ENCODE results near the gene SLC25A21. TPM values are rescaled to one million over a fixed set of nuclear protein-coding genes. Genes with fewer than 3 reads are reported as not detected.

The SLC25A21 gene
- total RNA-seq, 5 donors from 2014 or later (not counting 1 experiment from before 2014, with no cell fraction given) = not detected

GRCh38 chr14:36860831-36861230 is 311.6 kb downstream of the SLC25A21 start:
- Histone ChIP-seq H3K27ac (ENCODE audit: low read length) (no peak overlapping the region), H3K27me3 (replicated peaks in 1 of 2; ENCODE audit: control insufficient read depth in 2 of 2, extremely low read depth in 1 of 2, insufficient read depth in 2 of 2, low read length in 1 of 2) (no peaks in the 10 kb centered on the region), H3K4me1 (ENCODE audit: control insufficient read depth in 1 of 2, extremely low read depth in 1 of 2, insufficient read depth in 2 of 2, low read length in 2 of 2) (no peaks in the 10 kb centered on the region), H3K36me3 (ENCODE audit: control insufficient read depth in 2 of 2, extremely low read depth in 1 of 2, insufficient read depth in 1 of 2, low read length in 1 of 2) (no peaks in the 10 kb centered on the region), H3K9me3 (no peaks in the 10 kb centered on the region), H3K4me3 (ENCODE audit: control insufficient read depth in 1 of 2, extremely low read depth in 1 of 2, low read length in 1 of 2) (no peak overlapping the region)
- POLR2A ChIA-PET = no interaction called here
- no peaks in the 10 kb centered on the region for H3K36me3 Mint-ChIP-seq
- H3K4me3 Mint-ChIP-seq = no peak overlapping the region
- CTCF ChIA-PET = no interaction called here
- peaks cover 0 to 6% of the 10 kb centered on the region in 2 donors for H3K27me3 Mint-ChIP-seq
- H3K27ac Mint-ChIP-seq = no peak overlapping the region
- ATAC-seq (replicated peaks in 1 of 4) (no peak), DNase-seq (no peak)
- no peaks in the 10 kb centered on the region for H3K4me1 Mint-ChIP-seq
- peaks cover 3 to 18% (median 7%) of the 10 kb centered on the region in 3 donors for H3K9me3 Mint-ChIP-seq

- Mint-ChIP-seq H3K4me3 (no peak overlapping the region), H3K4me1 (no peaks in the 10 kb centered on the region), H3K9me3 (peaks cover 3 to 19% (median 7%) of the 10 kb centered on the region in 3 donors), H3K36me3 (no peaks in the 10 kb centered on the region), H3K27ac (no peak overlapping the region), H3K27me3 (peaks cover 0 to 6% of the 10 kb centered on the region in 2 donors)
- H3K4me3 ChIP-seq (ENCODE audit: control insufficient read depth in 1 of 2, extremely low read depth in 1 of 2, low read length in 1 of 2) = no peak overlapping the region
- CTCF ChIA-PET = no interaction called here
- POLR2A ChIA-PET = no interaction called here
- no peaks in the 10 kb centered on the region for H3K36me3 ChIP-seq (ENCODE audit: control insufficient read depth in 2 of 2, extremely low read depth in 1 of 2, insufficient read depth in 1 of 2, low read length in 1 of 2)
- WGBS (ENCODE audit: insufficient coverage) = 86% methylated on average over 1 of the region's 3 CpGs
- ATAC-seq (replicated peaks in 1 of 4) (no peak), DNase-seq (no peak)
- no peaks in the 10 kb centered on the region for H3K4me1 ChIP-seq (ENCODE audit: control insufficient read depth in 1 of 2, extremely low read depth in 1 of 2, insufficient read depth in 2 of 2, low read length in 2 of 2)
- H3K27me3 ChIP-seq (replicated peaks in 1 of 2; ENCODE audit: control insufficient read depth in 2 of 2, extremely low read depth in 1 of 2, insufficient read depth in 2 of 2, low read length in 1 of 2) = no peaks in the 10 kb centered on the region
- H3K9me3 ChIP-seq = no peaks in the 10 kb centered on the region
- no peak overlapping the region for H3K27ac ChIP-seq (ENCODE audit: low read length)
Observed at GRCh38 chr14:36859119-36859518, 313.3 kb downstream of the SLC25A21 start.

GRCh38 chr14:36857842-36858445 is 314.5 kb downstream of the SLC25A21 start:
- H3K36me3 Mint-ChIP-seq = no peaks in the 10 kb centered on the region
- H3K27me3 Mint-ChIP-seq = peaks cover 0 to 6% of the 10 kb centered on the region in 2 donors
- WGBS (ENCODE audit: insufficient coverage) = no CpG with 5 or more reads among the region's 5 CpGs
- no peaks in the 10 kb centered on the region for H3K4me1 ChIP-seq (ENCODE audit: control insufficient read depth in 1 of 2, extremely low read depth in 1 of 2, insufficient read depth in 2 of 2, low read length in 2 of 2)
- H3K9me3 ChIP-seq = no peaks in the 10 kb centered on the region
- no peak for DNase-seq
- H3K4me3 ChIP-seq (ENCODE audit: control insufficient read depth in 1 of 2, extremely low read depth in 1 of 2, low read length in 1 of 2) = no peak overlapping the region
- no peaks in the 10 kb centered on the region for H3K27me3 ChIP-seq (replicated peaks in 1 of 2; ENCODE audit: control insufficient read depth in 2 of 2, extremely low read depth in 1 of 2, insufficient read depth in 2 of 2, low read length in 1 of 2)
- H3K4me1 Mint-ChIP-seq = no peaks in the 10 kb centered on the region
- POLR2A ChIA-PET = no interaction called here
- peaks cover 3 to 15% (median 7%) of the 10 kb centered on the region in 3 donors for H3K9me3 Mint-ChIP-seq
- CTCF ChIA-PET = no interaction called here
- ATAC-seq (replicated peaks in 1 of 4) = no peak
- H3K27ac ChIP-seq (ENCODE audit: low read length) = no peak overlapping the region
- H3K27ac Mint-ChIP-seq = peak overlapping the region in 1 of 2 donors; percentile 44
- H3K4me3 Mint-ChIP-seq = no peak overlapping the region
- H3K36me3 ChIP-seq (ENCODE audit: control insufficient read depth in 2 of 2, extremely low read depth in 1 of 2, insufficient read depth in 1 of 2, low read length in 1 of 2) = no peaks in the 10 kb centered on the region

GRCh38 chr14:36857136-36857535 is 315.3 kb downstream of the SLC25A21 start:
- CTCF ChIA-PET = no interaction called here
- Histone ChIP-seq H3K27ac (ENCODE audit: low read length) (no peak overlapping the region), H3K36me3 (ENCODE audit: control insufficient read depth in 2 of 2, extremely low read depth in 1 of 2, insufficient read depth in 1 of 2, low read length in 1 of 2) (no peaks in the 10 kb centered on the region), H3K4me1 (ENCODE audit: control insufficient read depth in 1 of 2, extremely low read depth in 1 of 2, insufficient read depth in 2 of 2, low read length in 2 of 2) (no peaks in the 10 kb centered on the region), H3K9me3 (no peaks in the 10 kb centered on the region), H3K4me3 (ENCODE audit: control insufficient read depth in 1 of 2, extremely low read depth in 1 of 2, low read length in 1 of 2) (no peak overlapping the region), H3K27me3 (replicated peaks in 1 of 2; ENCODE audit: control insufficient read depth in 2 of 2, extremely low read depth in 1 of 2, insufficient read depth in 2 of 2, low read length in 1 of 2) (no peaks in the 10 kb centered on the region)
- ATAC-seq (replicated peaks in 1 of 4) (no peak), DNase-seq (no peak)
- Mint-ChIP-seq H3K4me1 (no peaks in the 10 kb centered on the region), H3K27ac (no peak overlapping the region), H3K9me3 (peaks cover 3 to 13% (median 7%) of the 10 kb centered on the region in 3 donors), H3K27me3 (peaks cover 0 to 6% of the 10 kb centered on the region in 2 donors), H3K4me3 (no peak overlapping the region), H3K36me3 (no peaks in the 10 kb centered on the region)
- WGBS (ENCODE audit: insufficient coverage) = 93% methylated on average over 3 of the region's 7 CpGs
- POLR2A ChIA-PET = no interaction called here

- POLR2A ChIA-PET = no interaction called here
- ATAC-seq (replicated peaks in 1 of 4) = no peak
Observed at GRCh38 chr14:36856095-36856878, 316.1 kb downstream of the SLC25A21 start.

GRCh38 chr14:36855396-36855795 is 317.0 kb downstream of the SLC25A21 start:
- Histone ChIP-seq H3K36me3 (ENCODE audit: control insufficient read depth in 2 of 2, extremely low read depth in 1 of 2, insufficient read depth in 1 of 2, low read length in 1 of 2) (no peaks in the 10 kb centered on the region), H3K27me3 (replicated peaks in 1 of 2; ENCODE audit: control insufficient read depth in 2 of 2, extremely low read depth in 1 of 2, insufficient read depth in 2 of 2, low read length in 1 of 2) (no peaks in the 10 kb centered on the region), H3K27ac (ENCODE audit: low read length) (no peak overlapping the region), H3K4me1 (ENCODE audit: control insufficient read depth in 1 of 2, extremely low read depth in 1 of 2, insufficient read depth in 2 of 2, low read length in 2 of 2) (no peaks in the 10 kb centered on the region), H3K4me3 (ENCODE audit: control insufficient read depth in 1 of 2, extremely low read depth in 1 of 2, low read length in 1 of 2) (no peak overlapping the region), H3K9me3 (no peaks in the 10 kb centered on the region)
- CTCF ChIA-PET = no interaction called here
- DNase-seq (no peak), ATAC-seq (replicated peaks in 1 of 4) (no peak)
- H3K4me1 Mint-ChIP-seq = no peaks in the 10 kb centered on the region
- POLR2A ChIA-PET = no interaction called here
- H3K36me3 Mint-ChIP-seq = no peaks in the 10 kb centered on the region
- H3K27ac Mint-ChIP-seq = no peak overlapping the region
- WGBS (ENCODE audit: insufficient coverage) = no CpG with 5 or more reads among the region's 3 CpGs
- peaks cover 0 to 10% (median 3%) of the 10 kb centered on the region in 3 donors for H3K9me3 Mint-ChIP-seq
- H3K27me3 Mint-ChIP-seq = peaks cover 0 to 6% of the 10 kb centered on the region in 2 donors
- H3K4me3 Mint-ChIP-seq = no peak overlapping the region

More at GRCh38 chr14:36856095-36856878, 316.1 kb downstream of the SLC25A21 start:
- no peaks in the 10 kb centered on the region for H3K36me3 ChIP-seq (ENCODE audit: control insufficient read depth in 2 of 2, extremely low read depth in 1 of 2, insufficient read depth in 1 of 2, low read length in 1 of 2)
- peaks cover under 1 to 10% (median 3%) of the 10 kb centered on the region in 3 donors for H3K9me3 Mint-ChIP-seq
- no peak overlapping the region for H3K27ac Mint-ChIP-seq
- H3K27me3 ChIP-seq (replicated peaks in 1 of 2; ENCODE audit: control insufficient read depth in 2 of 2, extremely low read depth in 1 of 2, insufficient read depth in 2 of 2, low read length in 1 of 2) = no peaks in the 10 kb centered on the region
- WGBS (ENCODE audit: insufficient coverage) = 60% methylated on average over 10 of the region's 15 CpGs
- H3K4me1 Mint-ChIP-seq = no peaks in the 10 kb centered on the region
- H3K27ac ChIP-seq (ENCODE audit: low read length) = no peak overlapping the region
- CTCF ChIA-PET = interaction anchor here in 1 of 2 donors (0.6 kb wide), 1 partner anchor 302 kb away, joined by 6 read pairs; no protein-coding TSS in a partner anchor
- no peaks in the 10 kb centered on the region for H3K9me3 ChIP-seq
- no peaks in the 10 kb centered on the region for H3K4me1 ChIP-seq (ENCODE audit: control insufficient read depth in 1 of 2, extremely low read depth in 1 of 2, insufficient read depth in 2 of 2, low read length in 2 of 2)
- H3K4me3 ChIP-seq (ENCODE audit: control insufficient read depth in 1 of 2, extremely low read depth in 1 of 2, low read length in 1 of 2) = no peak overlapping the region
- H3K36me3 Mint-ChIP-seq = no peaks in the 10 kb centered on the region
- H3K27me3 Mint-ChIP-seq = peaks cover 0 to 6% of the 10 kb centered on the region in 2 donors
- H3K4me3 Mint-ChIP-seq = no peak overlapping the region
- no peak for DNase-seq
